CD4-positive, CD25-positive, alpha-beta regulatory T cell (primary cell): Measurements from ENCODE around the gene RPL22. TPM values are rescaled to one million over a fixed set of nuclear protein-coding genes. Genes with fewer than 3 reads are reported as not detected.
"Not testable (repeated sequence)": the region's sequence is repeated elsewhere in the genome, so short reads cannot be mapped to it uniquely, and the experiment has no call there.

Source experiments
- ATAC-seq, 2 donors: fragments of 150-1000 bp; cut with Tn5 transposase; one replicate each; pipeline ENCODE4 v1.10.0; 2021; ENCODE audit warnings: low read depth in 2 of 2, moderate number of reproducible peaks in 2 of 2, moderate library complexity in 1 of 2
- DNase-seq, 3 donors: peaks; one replicate each; pipeline versions ENCODE4 v3.0.0 to v3.0.0-alpha.2; 2012 to 2022; ENCODE audit warnings: mixed read lengths in 1 of 3
- H3K27ac ChIP-seq: one replicate; pipeline ENCODE4 v1.7.0; 2013; ENCODE audit warnings: mild to moderate bottlenecking, low read length; ENCODE audit not compliant: insufficient read depth, poor library complexity, severe bottlenecking
- H3K27me3 ChIP-seq: one replicate; pipeline ENCODE4 v1.7.0; 2013; ENCODE audit warnings: low read length; ENCODE audit not compliant: control insufficient read depth, insufficient read depth
- H3K36me3 ChIP-seq: one replicate; pipeline ENCODE4 v1.7.0; 2013; ENCODE audit warnings: mild to moderate bottlenecking, low read length, moderate library complexity; ENCODE audit not compliant: control insufficient read depth, insufficient read depth
- H3K4me1 ChIP-seq: 2 replicates; pipeline ENCODE4 v1.7.0; 2013; ENCODE audit warnings: mild to moderate bottlenecking, low read length; ENCODE audit not compliant: insufficient read depth, control insufficient read depth, poor library complexity, severe bottlenecking
- H3K4me3 ChIP-seq: one replicate; pipeline ENCODE4 v1.7.0; 2013; ENCODE audit warnings: low read depth, mild to moderate bottlenecking, low read length, moderate library complexity
- H3K9me3 ChIP-seq, 2 experiments: 1 replicate in 1 of 2; 2 replicates in 1 of 2; pipeline ENCODE4 v1.7.0; 2013; ENCODE audit warnings: low read length in 2 of 2, mild to moderate bottlenecking in 1 of 2, moderate library complexity in 1 of 2; ENCODE audit not compliant: control insufficient read depth in 2 of 2
- H3K27ac Mint-ChIP-seq, 3 donors: one replicate each; pipeline ENCODE4 v1.8.0; 2020 to 2022; ENCODE audit warnings: mild to moderate bottlenecking in 3 of 3, mixed read lengths in 3 of 3, moderate library complexity in 2 of 3
- H3K27me3 Mint-ChIP-seq: one replicate; pipeline ENCODE4 v1.8.0; 2022; ENCODE audit warnings: mild to moderate bottlenecking, mixed read lengths
- H3K36me3 Mint-ChIP-seq: one replicate; pipeline ENCODE4 v1.8.0; 2020; ENCODE audit warnings: mixed read lengths
- H3K4me1 Mint-ChIP-seq, 4 donors: one replicate each; pipeline ENCODE4 v1.8.0; 2020 to 2022; ENCODE audit warnings: mixed read lengths in 4 of 4, mild to moderate bottlenecking in 1 of 4
- H3K4me3 Mint-ChIP-seq, 4 donors: one replicate each; pipeline ENCODE4 v1.8.0; 2020 to 2022; ENCODE audit warnings: mild to moderate bottlenecking in 4 of 4, mixed read lengths in 4 of 4, moderate library complexity in 3 of 4
- H3K9me3 Mint-ChIP-seq, 7 donors: one replicate each; pipeline ENCODE4 v1.8.0; 2020 to 2022; ENCODE audit warnings: mixed read lengths in 7 of 7, mild to moderate bottlenecking in 3 of 7, moderate library complexity in 2 of 7
- polyA plus RNA-seq, 4 donors: library from polyadenylated mRNA; unstranded; fragments of 300-500 nt; fragmentation: Illumina TruSeq; gene quantifications; one replicate each; pipeline ENCODE4 v1.2.3, GENCODE V29; 2021
- total RNA-seq: library from RNA; stranded (reverse); gene quantifications from one replicate; pipeline ENCODE4 v1.2.3, GENCODE V29; 2022

RPL22 gene
- total and polyA plus RNA-seq, 5 donors from 2014 or later, result 152 to 405 (median 196) TPM

DNA sequence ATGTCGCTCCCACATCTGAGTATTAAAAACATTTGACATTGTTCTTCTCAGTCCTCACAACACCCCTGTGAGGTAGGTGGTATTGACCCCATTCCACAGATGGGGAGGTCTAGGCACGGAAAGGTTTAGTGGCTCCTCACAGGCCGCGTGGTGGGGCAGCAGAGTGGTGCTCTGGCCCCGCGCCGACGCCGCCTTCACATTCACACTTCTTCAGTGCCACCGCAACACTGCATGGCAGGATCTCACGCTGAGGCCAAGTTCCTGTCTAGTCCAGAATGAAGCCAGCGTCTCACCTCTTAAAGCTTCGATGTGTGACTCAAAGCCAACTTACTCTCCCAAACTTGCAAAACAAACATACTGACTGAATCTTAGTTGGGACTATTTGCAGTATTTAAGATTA lies 24.2 kb upstream of the RPL22 start:
- no peak for DNase-seq
- ATAC-seq, result no peak
- no peak overlapping the region for H3K27ac ChIP-seq
- no peak overlapping the region for H3K4me3 Mint-ChIP-seq
- H3K4me3 ChIP-seq, result no peak overlapping the region
- H3K36me3 ChIP-seq, result peaks cover 45% of the 10 kb centered on the region
- H3K36me3 Mint-ChIP-seq, result peaks cover 34% of the 10 kb centered on the region
- no peaks in the 10 kb centered on the region for H3K9me3 Mint-ChIP-seq
- H3K27me3 Mint-ChIP-seq, result no peaks in the 10 kb centered on the region
- no peak overlapping the region for H3K27ac Mint-ChIP-seq
- H3K4me1 ChIP-seq, result no peaks in the 10 kb centered on the region
- no peaks in the 10 kb centered on the region for H3K27me3 ChIP-seq
- H3K9me3 ChIP-seq, result no peaks in the 10 kb centered on the region
- H3K4me1 Mint-ChIP-seq, result peaks cover 0 to 7% (median 0%) of the 10 kb centered on the region in 4 donors

DNA sequence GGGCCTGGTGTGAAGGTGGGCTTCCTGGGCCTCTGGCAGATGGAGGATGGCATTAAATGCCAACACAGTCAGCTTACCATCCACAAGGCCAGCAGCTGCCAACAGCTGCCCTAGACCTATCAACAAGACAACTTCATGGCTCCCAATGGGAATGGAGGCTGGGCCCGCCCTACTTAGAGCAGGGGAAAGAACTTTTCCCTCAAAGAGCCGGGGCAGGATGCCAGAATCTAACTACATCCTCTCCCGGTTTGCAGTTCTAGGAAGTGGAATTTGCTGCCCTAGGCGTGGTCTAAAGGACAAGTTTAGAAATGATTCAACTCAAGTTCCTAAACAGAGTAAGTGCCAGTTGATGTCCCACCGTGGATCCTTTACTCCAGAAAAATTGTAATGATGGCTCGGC lies 23.2 kb upstream of the RPL22 start:
- Mint-ChIP-seq H3K4me3 (no peak overlapping the region), H3K9me3 (no peaks in the 10 kb centered on the region), H3K4me1 (peaks cover 0 to 7% (median 0%) of the 10 kb centered on the region in 4 donors), H3K27me3 (no peaks in the 10 kb centered on the region), H3K27ac (no peak overlapping the region), H3K36me3 (peaks cover 34% of the 10 kb centered on the region)
- DNase-seq, result no peak
- H3K27me3 ChIP-seq, result no peaks in the 10 kb centered on the region
- ATAC-seq, result no peak
- H3K4me1 ChIP-seq, result no peaks in the 10 kb centered on the region
- H3K9me3 ChIP-seq, result no peaks in the 10 kb centered on the region
- no peak overlapping the region for H3K27ac ChIP-seq
- peaks cover 40% of the 10 kb centered on the region for H3K36me3 ChIP-seq
- no peak overlapping the region for H3K4me3 ChIP-seq

DNA sequence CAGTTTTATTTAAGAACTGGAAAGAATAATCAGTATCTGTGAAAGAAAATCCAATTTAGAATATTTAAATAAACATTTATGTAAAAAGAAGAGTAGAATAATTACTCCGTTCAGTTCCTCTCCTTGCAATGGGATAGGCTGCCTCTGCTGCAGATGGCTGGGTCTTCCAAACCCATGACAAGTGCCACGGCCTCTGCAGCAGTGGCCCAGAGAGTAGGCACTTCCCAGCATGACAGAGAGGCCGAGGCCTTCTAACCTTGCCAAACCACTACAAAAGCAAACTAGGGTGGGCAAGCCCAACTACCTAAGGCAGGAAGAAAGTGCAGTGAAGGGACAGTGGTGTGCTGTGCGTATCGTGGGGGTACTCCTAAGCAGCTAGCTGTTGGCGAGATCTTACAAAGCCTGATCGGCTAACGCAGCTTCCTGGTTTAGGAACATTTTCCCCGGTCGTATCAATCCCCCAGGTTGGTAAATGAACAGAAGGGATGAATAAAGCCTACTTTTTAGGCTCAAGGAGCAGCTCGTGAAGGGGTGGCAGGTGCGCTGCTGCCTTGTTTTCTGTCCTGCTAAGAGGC lies 21.9 kb upstream of the RPL22 start:
- Mint-ChIP-seq H3K36me3 (peaks cover 26% of the 10 kb centered on the region), H3K9me3 (no peaks in the 10 kb centered on the region), H3K27me3 (no peaks in the 10 kb centered on the region), H3K27ac (no peak overlapping the region), H3K4me3 (no peak overlapping the region), H3K4me1 (peaks cover 0 to 5% (median 0%) of the 10 kb centered on the region in 4 donors)
- Histone ChIP-seq H3K4me3 (no peak overlapping the region), H3K4me1 (no peaks in the 10 kb centered on the region), H3K27me3 (no peaks in the 10 kb centered on the region), H3K27ac (no peak overlapping the region), H3K36me3 (peaks cover 29% of the 10 kb centered on the region), H3K9me3 (no peaks in the 10 kb centered on the region)
- no peak for DNase-seq
- ATAC-seq, result no peak

DNA sequence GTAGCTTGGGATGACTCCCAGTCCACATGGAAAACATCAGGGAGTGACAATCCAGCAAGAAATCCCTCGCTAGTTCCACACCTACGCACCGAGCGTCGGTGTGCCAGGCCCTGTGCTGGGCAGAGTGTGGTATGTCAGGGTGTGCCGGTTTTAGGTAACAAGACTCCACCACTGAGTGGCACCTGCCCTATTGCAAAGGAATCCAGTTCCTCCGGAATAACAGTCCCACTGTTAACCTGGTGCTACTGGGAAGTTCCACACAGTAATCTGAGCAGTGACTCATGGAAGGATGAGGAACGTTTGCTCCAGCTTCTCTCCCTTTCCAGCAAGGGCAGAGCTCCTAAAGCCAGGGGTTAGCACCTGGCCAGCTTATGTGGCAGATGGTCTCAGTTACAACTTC lies 20.8 kb upstream of the RPL22 start:
- DNase-seq (no peak), ATAC-seq (no peak)
- H3K9me3 Mint-ChIP-seq, result no peaks in the 10 kb centered on the region
- Histone ChIP-seq H3K4me1 (no peaks in the 10 kb centered on the region), H3K9me3 (no peaks in the 10 kb centered on the region), H3K27ac (no peak overlapping the region), H3K4me3 (no peak overlapping the region), H3K36me3 (peaks cover 22% of the 10 kb centered on the region), H3K27me3 (no peaks in the 10 kb centered on the region)
- no peak overlapping the region for H3K27ac Mint-ChIP-seq
- no peaks in the 10 kb centered on the region for H3K4me1 Mint-ChIP-seq
- H3K4me3 Mint-ChIP-seq, result no peak overlapping the region
- peaks cover 20% of the 10 kb centered on the region for H3K36me3 Mint-ChIP-seq
- no peaks in the 10 kb centered on the region for H3K27me3 Mint-ChIP-seq

DNA sequence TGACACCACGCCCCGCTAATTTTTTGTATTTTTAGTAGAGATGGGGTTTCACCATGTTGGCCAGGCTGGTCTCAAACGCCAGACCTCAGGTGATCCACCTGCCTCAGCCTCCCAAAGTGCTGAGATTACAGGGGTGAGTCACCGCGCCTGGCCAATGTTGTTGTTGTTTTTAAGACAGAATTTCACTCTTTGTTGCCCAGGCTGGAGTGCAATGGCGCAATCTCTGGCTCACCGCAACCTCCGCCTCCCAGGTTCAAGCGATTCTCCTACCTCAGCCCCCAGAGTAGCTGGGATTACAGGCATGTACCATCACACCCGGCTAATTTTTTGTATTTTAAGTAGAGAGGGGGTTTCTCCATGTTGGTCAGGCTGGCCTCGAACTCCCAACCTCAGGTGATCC lies 20.2 kb upstream of the RPL22 start:
- H3K27me3 ChIP-seq, H3K9me3 ChIP-seq, H3K4me3 Mint-ChIP-seq, H3K4me3 ChIP-seq, H3K9me3 Mint-ChIP-seq, ATAC-seq, H3K27ac Mint-ChIP-seq, DNase-seq, H3K4me1 Mint-ChIP-seq, H3K4me1 ChIP-seq, H3K27ac ChIP-seq, H3K27me3 Mint-ChIP-seq: not testable (repeated sequence)
- H3K36me3 ChIP-seq, result peaks cover 16% of the 10 kb centered on the region
- peaks cover 16% of the 10 kb centered on the region for H3K36me3 Mint-ChIP-seq

DNA sequence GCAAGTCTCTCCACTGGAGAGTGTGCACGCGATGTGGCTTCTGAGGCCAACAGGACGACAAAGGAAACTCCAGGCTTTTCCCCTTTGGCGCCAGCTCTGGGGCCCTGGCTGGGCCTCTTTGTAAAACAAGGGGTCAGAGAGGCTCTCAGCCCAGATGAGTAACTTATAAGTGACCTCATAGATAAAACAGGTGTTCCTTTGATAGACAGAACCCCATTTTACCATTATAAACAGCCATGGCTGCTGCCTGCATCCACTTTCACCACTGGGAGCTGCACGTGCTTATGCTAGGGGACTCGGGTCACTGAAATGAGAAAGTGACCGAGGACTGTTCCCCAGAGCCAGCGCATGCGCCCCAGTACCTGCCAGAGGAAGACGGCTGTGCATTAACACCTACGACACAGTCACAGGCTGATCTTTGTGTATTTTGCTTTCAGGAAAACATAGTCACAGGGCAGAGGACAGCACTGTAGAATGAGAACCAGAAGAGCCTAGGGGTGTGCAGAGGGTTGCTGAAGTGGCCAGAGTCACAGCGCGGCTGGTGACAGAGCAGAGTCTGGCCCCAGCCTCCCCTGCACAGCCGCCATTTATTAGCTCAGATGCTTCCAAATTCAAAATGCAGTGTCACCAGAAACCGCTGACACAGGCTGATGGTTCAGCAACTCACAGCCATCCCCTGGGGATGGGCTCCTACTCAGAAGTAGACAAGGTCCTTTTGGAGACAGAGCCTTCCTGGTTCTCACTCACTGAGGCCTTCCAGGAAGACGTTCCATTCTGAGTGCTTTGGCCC lies 19.2 kb upstream of the RPL22 start:
- Mint-ChIP-seq H3K4me1 (no peaks in the 10 kb centered on the region), H3K27me3 (peaks cover 7% of the 10 kb centered on the region), H3K9me3 (no peaks in the 10 kb centered on the region), H3K27ac (peak overlapping the region in 1 of 3 donors; percentile 48), H3K36me3 (peaks cover 6% of the 10 kb centered on the region), H3K4me3 (no peak overlapping the region)
- Histone ChIP-seq H3K27ac (no peak overlapping the region), H3K4me3 (no peak overlapping the region), H3K27me3 (no peaks in the 10 kb centered on the region), H3K9me3 (no peaks in the 10 kb centered on the region), H3K36me3 (peaks cover 6% of the 10 kb centered on the region), H3K4me1 (no peaks in the 10 kb centered on the region)
- no peak for ATAC-seq
- DNase-seq, result no peak

DNA sequence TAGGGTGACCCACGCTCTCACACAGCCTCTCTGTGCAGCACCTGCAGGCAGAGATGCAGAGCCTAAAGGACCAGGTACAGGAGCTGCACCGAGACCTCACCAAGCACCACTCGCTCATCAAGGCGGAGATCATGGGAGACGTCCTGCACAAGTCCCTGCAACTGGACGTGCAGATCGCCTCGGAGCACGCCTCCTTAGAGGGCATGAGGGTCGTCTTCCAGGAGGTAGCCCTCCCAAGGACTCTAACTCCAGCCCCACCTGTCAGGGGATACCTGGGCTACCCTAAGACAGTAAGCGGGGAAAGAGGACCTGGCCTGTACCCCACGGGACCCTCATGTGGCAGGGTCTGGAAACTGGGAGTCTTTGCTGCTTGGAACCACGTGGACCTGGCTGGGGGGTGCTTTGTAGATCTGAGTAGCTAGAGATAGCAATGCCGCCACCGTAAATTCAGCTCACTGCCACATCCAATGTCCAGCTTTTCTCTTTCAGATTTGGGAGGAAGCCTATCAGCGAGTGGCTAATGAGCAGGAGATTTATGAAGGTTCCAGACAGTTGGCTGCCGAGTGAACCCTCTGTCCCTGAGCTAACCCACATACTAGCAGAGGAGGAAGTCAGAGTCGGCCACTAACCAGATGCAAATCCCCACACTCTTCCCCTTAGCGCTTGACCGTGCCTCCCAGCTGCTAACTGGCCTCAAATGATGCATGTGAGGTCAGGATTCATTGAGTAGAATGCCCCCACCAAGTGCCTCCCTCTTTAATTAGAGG lies 13.0 kb upstream of the RPL22 start:
- H3K4me1 ChIP-seq, result peaks cover 15% of the 10 kb centered on the region
- H3K4me3 Mint-ChIP-seq, result peak overlapping the region in 1 of 4 donors; percentile 43
- DNase-seq (no peak), ATAC-seq (no peak)
- H3K27me3 ChIP-seq, result peaks cover 2% of the 10 kb centered on the region
- peaks cover 17% of the 10 kb centered on the region for H3K27me3 Mint-ChIP-seq
- H3K9me3 Mint-ChIP-seq, result no peaks in the 10 kb centered on the region
- H3K4me1 Mint-ChIP-seq, result peaks cover 0 to 10% (median 2%) of the 10 kb centered on the region in 4 donors
- no peak overlapping the region for H3K27ac Mint-ChIP-seq
- H3K27ac ChIP-seq, result no peak overlapping the region
- H3K36me3 Mint-ChIP-seq, result no peaks in the 10 kb centered on the region
- no peak overlapping the region for H3K4me3 ChIP-seq
- H3K36me3 ChIP-seq, result no peaks in the 10 kb centered on the region
- H3K9me3 ChIP-seq, result no peaks in the 10 kb centered on the region
